Caki2 (cell line): Measurements from ENCODE around the gene OR8B2. TPM values are rescaled to one million over a fixed set of nuclear protein-coding genes. Genes with fewer than 3 reads are reported as not detected.
"Not testable (repeated sequence)": the region's sequence is repeated elsewhere in the genome, so short reads cannot be mapped to it uniquely, and the experiment has no call there.

Experiments used
- DNase-seq: peaks from one replicate; pipeline ENCODE4 v3.0.0-alpha.2; 2015; ENCODE audit warnings: low read depth
- in situ Hi-C: cut with HindIII; loops from 2 replicates; pipeline ENCODE4 v1.10.0; 2016; ENCODE audit warnings: low sequenced_read_pairs, low pct_unique_long_range_greater_than_20kb, mixed read lengths
- total RNA-seq: library from RNA; depleted of rRNA; stranded (reverse); fragments of >200 nt; shearing (Covaris generic); gene quantifications from 2 replicates; pipeline ENCODE4 v1.2.3, GENCODE V29; 2014; ENCODE audit warnings: low replicate concordance; rRNA removed

The OR8B2 gene, protein sequence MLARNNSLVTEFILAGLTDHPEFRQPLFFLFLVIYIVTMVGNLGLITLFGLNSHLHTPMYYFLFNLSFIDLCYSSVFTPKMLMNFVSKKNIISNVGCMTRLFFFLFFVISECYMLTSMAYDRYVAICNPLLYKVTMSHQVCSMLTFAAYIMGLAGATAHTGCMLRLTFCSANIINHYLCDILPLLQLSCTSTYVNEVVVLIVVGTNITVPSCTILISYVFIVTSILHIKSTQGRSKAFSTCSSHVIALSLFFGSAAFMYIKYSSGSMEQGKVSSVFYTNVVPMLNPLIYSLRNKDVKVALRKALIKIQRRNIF
- not detected in 2 replicates for total RNA-seq

DNA sequence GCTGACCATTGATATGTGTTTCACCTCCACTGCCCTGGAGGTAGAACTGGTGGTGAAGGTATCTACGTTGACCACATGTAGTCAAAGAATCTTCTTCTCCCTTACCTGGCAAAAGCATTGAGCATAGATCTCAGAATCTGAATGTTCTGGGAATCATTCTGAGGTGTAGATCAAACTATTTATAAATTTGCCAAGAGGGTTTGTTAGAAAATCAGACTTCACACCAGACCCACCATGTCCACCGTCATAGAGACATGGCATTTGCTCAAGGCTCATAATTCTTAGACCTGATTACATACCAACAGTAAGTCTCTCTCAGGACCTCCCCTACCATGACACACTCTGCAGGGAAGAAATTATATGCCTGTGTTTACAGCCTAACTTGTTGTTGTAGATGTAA, at the start of gene OR8B2:
OR8B2 (minus strand) TSS at position 101 of the 400 bp plus-strand sequence. CDS start 1,156 bp downstream, outside the sequence.
- in situ Hi-C loops: no loop called here

DNA sequence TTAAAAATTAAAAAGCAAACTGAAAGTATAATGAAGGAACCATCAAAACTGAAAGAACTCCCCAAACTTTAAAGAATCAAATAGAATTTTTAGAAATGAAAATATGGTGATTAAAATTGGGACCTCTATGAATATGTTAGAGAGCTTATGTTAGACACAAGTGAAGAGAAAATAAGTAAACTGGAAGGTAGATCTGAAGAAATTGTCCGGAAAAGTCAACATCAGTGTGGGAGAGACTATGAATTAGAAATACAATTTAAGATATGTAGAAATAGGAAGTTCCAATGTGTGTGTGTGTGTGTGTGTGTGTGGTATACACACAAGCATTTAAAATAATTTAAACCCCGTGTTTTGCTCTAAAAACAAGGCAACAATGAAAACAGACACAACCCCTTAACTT, 45.3 kb upstream of the OR8B2 start:
- DNase-seq: no peak
- in situ Hi-C loops: no loop called here

More for the DNA sequence above, at the start of gene OR8B2:
- DNase-seq: no peak

DNA sequence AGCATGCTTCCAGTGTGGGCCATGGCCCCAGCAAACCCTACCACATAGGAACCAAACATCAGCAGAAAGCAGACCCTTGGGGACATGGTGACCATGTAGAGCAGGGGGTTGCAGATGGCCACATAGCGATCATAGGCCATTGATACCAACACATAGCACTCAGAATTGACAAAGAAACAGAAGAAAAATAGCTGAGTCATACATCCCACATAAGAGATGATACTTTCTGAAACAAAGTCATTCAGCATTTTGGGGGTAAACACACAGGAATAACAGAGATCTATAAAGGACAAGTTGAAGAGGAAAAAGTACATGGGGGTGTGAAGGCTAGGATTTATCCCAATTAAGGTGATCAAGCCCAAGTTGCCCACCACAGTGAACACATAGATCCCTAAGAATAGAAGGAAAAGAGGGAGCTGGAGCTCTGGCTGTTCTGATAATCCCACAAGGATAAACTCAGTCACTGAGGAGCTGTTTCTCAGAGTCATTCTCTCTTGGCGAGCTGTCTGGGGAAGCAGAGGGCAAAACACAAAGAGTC, 40.2 kb upstream of the OR8B2 start, which contains the start of gene OR8B4:
OR8B4 (minus strand) TSS at position 488 of the 538 bp plus-strand sequence; CDS start at position 488, 0 bp downstream.
- in situ Hi-C loops: no loop called here
- DNase-seq: no peak

DNA sequence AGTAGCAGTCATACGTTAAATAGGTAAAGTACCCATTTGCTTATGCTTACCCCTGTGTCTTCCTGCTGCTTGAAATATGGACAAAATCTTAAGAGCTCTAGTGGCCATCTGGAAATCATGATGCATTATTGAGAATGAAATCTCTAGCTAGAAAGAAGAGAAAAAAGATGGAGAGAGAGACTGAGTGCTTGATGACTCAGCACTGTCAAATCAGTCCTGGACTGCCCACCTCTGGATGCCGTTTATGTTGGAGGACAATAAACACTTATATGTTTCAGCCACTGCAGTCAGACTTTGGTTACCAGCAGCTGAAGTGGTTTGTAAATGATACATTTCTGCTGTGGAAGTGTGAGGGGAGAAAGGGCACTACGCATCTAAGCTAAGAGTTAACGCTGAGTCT, 36.7 kb upstream of the OR8B2 start:
- DNase-seq: no peak
- in situ Hi-C loops: no loop called here

DNA sequence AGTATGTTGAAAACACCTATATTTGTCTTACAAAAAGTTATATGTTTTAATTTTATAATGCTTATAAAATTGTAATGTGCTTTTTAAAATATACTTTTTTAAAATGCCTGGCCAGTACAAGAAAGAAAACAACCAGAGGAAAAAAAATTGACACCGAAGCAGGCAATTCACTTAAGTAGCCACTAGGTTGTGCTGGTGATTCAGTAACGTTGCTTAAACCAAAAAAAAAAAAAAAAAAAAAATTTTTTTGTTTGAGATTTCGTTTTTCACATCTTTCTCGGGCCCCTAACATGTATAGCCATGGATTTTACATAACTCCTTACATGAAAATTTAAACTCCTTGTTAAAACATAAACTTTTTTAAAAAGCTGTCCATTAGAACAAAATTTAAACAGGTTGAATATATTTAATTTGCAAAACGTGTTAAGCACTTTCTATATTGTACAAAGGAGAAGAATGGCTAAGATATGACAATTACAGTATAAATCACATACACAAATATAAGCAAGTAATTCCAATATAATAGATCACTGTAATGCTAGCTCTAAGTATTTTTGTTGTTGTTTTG, 31.1 kb upstream of the OR8B2 start:
- in situ Hi-C loops: no loop called here
- no peak for DNase-seq

DNA sequence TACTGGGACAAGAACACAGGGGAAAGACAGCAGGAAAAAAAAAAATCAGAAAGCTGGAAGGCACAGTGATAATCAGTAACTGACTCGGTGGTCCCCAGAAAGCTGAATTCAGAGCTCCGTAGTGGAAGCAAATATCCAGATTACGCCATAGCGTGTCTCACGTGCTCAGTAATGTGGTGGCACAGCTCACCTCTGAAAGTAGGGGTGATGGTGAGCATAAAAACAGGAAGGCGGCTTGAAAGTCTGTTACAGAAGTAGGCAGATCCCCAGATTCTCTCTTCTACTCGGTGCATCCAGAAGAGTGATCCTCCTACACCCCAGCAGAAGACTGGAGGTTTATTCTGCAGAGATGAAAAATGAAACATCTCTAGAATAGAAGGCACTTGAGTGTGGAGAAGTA, 25.6 kb upstream of the OR8B2 start:
- in situ Hi-C loops: no loop called here
- no peak for DNase-seq

DNA sequence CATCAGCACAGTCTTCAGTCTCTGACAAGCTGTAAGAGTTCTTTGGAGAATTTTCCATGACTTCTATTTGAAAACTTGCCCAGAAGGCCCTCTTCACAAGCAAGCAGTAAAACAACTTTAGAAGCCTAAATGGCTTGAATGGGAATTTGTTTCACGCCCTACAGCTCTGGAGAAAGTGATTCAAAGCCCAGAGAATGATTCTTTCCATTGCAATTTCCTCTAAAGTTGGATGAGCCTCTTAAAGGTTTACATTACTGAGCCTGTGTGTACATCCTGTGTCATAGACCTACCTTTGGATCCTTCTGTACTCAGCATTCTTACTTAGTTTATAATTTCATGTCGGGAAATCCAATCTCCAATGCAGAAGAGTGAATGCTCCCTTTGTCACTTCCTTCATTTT, 21.3 kb upstream of the OR8B2 start:
- DNase-seq: no peak
- in situ Hi-C loops: no loop called here

DNA sequence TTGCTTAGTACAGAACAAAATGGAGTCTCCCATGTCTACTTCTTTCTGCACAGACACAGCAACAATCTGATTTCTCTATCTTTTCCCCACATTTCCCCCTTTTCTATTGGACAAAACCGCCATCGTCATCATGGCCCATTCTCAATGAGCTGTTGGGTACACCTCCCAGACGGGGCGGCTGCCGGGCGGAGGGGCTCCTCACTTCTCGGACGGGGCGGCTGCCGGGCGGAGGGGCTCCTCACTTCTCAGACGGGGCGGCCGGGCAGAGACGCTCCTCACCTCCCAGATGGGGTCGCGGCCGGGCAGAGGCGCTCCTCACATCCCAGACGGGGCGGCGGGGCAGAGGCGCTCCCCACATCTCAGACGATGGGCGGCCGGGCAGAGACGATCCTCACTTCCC, 18.9 kb upstream of the OR8B2 start:
- in situ Hi-C loops: not testable (repeated sequence)

DNA sequence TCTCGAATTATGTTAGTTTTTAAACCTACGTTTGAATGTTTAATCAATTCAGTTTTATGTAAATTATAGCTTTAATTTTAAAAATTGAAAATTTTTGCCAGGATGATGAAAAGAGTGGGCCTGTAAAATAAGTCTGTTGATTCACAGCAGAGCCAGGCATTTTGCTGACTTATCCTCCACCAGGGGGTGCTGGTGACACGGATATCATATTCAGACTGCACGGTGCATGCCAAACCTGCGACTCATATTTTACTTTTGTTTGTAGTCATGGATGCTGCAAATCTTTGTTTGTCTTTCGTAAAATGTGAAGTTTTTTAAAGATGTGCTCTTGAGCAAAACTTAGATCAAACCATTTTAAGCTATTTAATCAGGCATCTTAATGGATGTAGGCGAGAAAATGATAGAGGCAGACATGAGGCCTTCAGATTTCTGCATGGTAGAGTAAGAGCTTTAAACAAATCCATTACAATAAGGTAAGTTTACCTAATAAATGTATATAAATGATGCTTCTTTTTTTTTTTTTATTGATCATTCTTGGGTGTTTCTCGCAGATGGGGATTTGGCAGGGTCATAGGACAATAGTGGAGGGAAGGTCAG, 18.1 kb upstream of the OR8B2 start:
- in situ Hi-C loops: no loop called here

More for the DNA sequence above, 18.9 kb upstream of the OR8B2 start:
- not testable (repeated sequence) for DNase-seq

DNA sequence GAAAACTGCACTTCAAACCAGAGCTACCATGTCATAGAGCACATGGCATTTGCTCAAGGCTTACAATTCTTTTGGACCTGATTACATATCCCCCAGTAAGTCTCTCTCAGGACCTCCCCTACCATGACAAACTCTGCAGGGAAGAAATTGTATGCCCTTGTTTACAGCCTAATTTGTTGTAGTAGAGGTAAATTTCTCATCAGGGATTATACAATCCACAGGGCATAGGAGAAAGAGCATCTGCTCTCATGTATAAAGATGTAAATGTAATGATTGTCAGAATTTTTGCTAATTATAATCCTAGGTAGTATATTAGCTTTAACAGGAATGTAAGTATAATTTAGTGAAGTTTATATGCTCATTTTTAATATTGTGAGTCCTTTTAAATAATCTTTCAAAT, 14.6 kb upstream of the OR8B2 start, which contains the start of gene OR8B3:
OR8B3 (minus strand) TSS at position 101 of the 400 bp plus-strand sequence. CDS start 1,673 bp downstream, outside the sequence.
- DNase-seq: no peak
- in situ Hi-C loops: no loop called here

More for the DNA sequence above, 18.1 kb upstream of the OR8B2 start:
- DNase-seq: peak; percentile 41

DNA sequence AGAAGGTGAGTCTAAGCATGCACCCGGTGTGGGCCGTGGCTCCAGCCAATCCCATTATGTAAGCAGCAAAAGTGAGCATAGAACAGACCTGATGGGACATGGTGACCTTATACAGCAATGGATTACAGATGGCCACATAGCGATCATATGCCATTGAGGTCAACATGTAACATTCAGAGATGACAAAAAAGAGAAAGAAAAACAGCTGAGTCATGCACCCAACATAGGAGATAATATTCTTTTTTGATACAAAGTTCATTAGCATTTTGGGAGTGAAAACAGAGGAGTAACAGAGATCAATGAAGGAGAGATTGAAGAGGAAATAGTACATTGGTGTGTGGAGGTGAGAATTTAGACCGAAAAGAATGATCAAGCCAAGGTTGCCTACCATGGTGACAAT, 12.5 kb upstream of the OR8B2 start:
- DNase-seq, in situ Hi-C loops: not testable (repeated sequence)

DNA sequence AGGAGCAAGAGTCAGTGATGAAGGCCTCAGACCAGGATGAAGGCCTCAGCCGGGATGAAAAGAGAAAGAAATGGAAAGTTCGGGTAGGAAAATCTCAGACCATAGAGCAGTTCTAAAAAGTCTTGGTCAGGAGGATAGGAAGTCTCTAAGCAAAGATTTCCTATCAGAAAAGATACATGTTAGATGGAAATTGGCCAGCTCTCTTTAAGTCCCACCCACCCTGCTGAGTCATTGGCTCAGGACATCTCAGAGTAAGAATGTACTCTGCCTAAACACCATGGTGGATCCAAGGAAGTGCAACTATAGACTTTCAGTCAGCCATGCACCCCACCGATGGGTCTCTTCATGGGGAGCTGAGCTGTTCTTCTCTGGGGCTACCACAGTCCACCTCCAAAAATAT, 10.1 kb upstream of the OR8B2 start:
- in situ Hi-C loops: no loop called here
- no peak for DNase-seq

DNA sequence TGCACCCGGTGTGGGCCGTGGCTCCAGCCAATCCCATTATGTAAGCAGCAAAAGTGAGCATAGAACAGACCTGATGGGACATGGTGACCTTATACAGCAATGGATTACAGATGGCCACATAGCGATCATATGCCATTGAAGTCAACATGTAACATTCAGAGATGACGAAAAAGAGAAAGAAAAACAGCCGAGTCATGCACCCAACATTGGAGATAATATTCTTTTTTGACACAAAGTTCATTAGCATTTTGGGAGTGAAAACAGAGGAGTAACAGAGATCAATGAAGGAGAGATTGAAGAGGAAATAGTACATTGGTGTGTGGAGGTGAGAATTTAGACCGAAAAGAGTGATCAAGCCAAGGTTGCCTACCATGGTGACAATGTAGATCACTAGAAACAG, 1.4 kb downstream of the OR8B2 start:
- DNase-seq, in situ Hi-C loops: not testable (repeated sequence)

DNA sequence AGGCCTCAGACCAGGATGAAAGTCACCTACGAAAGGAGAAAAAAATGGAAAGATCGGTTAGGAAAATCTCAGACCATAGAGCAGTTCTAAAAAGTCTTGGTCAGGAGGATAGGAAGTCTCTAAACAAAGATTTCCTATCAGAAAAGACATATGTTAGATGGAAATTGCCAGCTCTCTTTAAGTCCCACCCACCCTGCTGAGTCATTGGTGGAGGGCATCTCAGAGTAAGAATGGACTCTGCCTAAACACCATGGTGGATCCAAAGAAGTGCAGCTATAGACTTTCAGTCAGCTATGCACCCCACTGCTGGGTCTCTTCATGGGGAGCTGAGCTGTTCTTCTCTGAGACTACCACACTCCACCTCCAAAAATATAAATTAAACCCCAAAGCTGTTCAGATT, 3.7 kb downstream of the OR8B2 start:
- DNase-seq: no peak
- in situ Hi-C loops: no loop called here

DNA sequence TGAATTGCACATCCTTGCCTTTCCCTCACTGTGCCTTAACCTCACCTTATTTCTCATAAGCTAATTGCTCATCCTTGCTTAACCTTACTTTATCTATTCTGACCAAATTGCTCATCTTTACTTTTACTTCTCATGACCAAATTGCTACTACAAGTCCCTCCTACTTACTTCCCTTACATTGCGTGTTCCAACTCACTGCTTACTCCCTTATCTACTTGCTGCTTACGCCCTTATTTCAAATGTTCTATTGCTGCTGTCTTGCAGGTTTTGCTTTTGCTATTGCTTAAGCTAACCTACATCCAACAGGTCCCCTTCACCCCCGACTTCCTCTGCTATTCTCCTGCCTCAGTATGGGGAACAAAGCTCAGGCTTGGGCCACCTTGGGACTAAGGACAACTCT, 8.0 kb downstream of the OR8B2 start:
- DNase-seq: no peak
- in situ Hi-C loops: no loop called here

DNA sequence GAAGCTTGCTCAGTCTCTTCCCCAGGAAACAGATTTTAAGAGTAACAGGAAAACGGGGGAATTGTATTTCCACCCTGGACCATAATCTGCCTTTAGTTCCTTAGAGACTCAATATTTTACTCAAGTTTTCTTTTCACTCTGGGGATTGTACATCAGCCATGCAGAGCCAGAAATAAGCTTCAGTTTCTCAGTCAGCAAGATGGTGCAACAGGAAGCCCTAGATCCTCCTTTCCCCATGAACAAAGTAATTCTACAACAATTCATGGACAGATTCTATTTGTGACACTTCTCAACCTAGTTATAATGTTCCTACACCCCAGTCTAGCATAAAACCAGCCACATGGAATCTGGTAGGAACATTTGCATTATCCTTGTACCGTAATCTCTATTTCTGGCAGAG, 24.7 kb downstream of the OR8B2 start:
- DNase-seq: no peak
- in situ Hi-C loops: no loop called here

DNA sequence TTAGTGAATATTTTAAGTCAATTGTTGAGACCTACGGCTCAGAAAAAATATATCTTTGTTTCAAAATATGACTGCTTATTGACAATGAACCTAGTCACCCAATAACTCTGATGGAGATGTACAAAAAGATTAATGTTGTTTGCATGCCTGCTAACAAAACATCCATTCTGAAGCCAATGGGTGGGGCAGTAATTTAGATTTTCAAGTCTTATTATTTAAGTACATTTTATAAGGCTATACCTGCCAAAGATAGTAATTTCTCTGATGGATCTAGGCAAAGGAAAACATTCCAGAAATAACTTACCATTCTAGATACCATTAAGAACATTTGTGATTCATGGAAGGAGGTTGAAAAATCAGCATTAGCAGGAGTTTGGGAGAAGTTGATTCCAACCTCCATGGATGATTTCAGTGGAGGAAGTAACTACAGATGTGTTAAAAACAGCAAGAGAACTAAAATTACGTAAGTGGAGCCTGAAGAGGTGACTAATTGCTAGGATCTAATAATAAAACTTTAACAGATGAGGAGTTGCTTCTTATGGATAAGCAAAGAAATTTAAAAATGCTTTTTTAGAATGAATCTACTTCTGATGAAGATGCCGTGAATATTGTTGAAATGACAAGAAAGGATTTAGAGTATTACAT, 37.9 kb downstream of the OR8B2 start:
- in situ Hi-C loops: no loop called here
- no peak for DNase-seq

DNA sequence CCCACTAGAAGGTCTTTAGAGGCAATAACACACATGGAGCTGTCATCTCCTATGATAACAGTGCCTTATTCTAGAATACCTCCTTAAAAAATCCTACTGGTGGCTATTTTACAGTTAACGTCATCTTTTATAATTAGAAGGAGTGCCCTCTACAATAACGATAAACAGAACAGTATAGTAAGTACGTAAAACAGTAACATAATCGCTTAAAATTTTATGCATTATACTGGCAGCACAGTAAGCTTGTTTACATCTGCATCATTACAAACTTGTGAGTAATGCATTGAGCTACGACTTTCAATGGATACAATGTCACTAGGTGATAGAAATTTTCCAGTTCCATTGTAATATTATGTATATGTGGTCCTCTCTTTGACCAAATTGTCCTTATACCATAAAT, 40.0 kb downstream of the OR8B2 start:
- DNase-seq: no peak
- in situ Hi-C loops: no loop called here

DNA sequence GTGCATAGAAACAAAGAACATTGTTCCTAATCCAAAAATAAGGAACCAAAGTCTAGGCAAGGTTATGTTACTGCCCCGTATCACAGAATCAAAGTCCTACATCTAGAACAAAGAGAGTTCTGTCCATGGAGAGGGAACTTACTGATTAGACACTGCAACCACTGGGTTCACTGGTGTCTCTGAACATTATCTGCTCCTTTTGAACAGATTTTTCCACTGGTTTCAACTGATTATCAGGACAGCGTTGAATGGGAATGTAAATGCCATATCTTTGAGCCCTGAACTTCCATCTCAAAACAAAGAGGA, 44.2 kb downstream of the OR8B2 start:
- in situ Hi-C loops: no loop called here
- no peak for DNase-seq
